ENCODE data around the gene TMPRSS9. TPM values are rescaled to one million over a fixed set of nuclear protein-coding genes. Genes with fewer than 3 reads are reported as not detected.

TMPRSS9 gene
- total and polyA plus RNA-seq, 2 of the 13 experiments (the other 11 are each of a cell fraction or from before 2014, with no cell fraction given), result 2.5 to 5.2 TPM

DNA sequence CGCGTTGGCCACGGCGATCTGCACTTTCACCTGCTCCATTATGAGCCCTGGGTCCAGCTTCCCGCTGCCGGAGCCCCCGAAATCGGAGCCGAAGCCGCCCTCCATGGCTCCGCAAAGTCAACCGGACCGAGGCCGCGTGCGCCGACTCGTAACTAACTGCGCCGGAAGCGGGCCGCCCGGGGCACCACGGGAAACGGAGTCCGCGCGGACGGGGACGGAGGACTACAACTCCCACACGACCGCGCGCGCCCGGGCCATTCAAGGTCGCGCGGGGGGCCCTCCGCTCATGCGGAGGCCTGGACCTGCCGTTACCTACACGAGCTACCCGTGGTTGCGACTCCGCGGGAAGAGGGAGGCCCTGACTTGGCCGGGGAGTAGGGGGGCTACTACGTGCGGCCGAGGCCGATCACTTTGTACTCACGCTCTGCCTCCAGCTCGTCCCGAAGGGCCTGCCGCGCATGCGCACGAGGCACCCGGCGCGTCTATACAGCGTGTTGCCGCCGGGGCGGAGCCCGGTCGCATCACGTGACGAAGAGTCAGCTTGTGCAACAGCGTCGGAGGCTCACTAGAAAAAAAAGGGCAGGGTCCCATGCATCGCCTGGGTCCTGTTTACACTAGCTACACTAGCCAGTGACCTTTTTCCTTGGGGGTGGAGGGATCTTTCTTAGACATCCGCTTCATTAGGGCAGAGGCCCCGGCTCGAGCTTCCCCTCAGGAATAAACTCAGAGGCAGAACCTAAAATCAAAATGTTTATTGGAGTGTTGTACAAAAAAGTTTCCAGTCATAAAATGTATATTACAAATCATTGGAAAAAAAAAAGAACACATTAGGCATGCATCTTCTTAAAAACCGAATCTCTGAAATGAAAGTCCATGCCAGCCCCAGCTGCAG is 67.6 kb downstream of the TMPRSS9 start, which contains the start of gene TIMM13 (continued):
- TF ChIP-seq GFI1 (CRISPR knock-in tag; IDR thresholded peaks at IDR 0.05; ENCODE audit: borderline replicate concordance) (no peak), FOXA3 (CRISPR knock-in tag; IDR thresholded peaks at IDR 0.05) (peak; percentile 95), NFYB (CRISPR knock-in tag; IDR thresholded peaks at IDR 0.05) (0 out of 2 replicates have a peak, but pooled peaks have one; percentile 9), ZNF720 (CRISPR knock-in tag; IDR thresholded peaks at IDR 0.05) (no peak), EP300 (IDR thresholded peaks at IDR 0.05; ENCODE audit: low read depth in 2 of 2, low read length in 2 of 2) (peak in 1 of 2 experiments; percentile 53; a peak in 2 of 4 replicates), EP300 (CRISPR knock-in tag; IDR thresholded peaks at IDR 0.05; ENCODE audit: borderline replicate concordance) (no peak; the same call in 1 of the 2 replicates), ASH2L (IDR thresholded peaks at IDR 0.05; ENCODE audit: insufficient read length, low read depth, low read length) (peak; percentile 69), ZEB1 (IDR thresholded peaks at IDR 0.05; ENCODE audit: insufficient replicate concordance, low read depth) (no peak), ZNF468 (CRISPR knock-in tag; IDR thresholded peaks at IDR 0.05) (no peak), ZMAT3 (CRISPR knock-in tag; conservative IDR thresholded peaks at IDR 0.05) (peak; percentile 91; the same call in 1 of the 2 replicates), RFXAP (CRISPR knock-in tag; IDR thresholded peaks at IDR 0.05; ENCODE audit: borderline replicate concordance) (no peak; the same call in 1 of the 2 replicates), MIXL1 (CRISPR knock-in tag; IDR thresholded peaks at IDR 0.05) (no peak), ETV5 (CRISPR knock-in tag; IDR thresholded peaks at IDR 0.05; ENCODE audit: borderline replicate concordance) (peak; percentile 71; the same call in 1 of the 2 replicates), ZNF20 (CRISPR knock-in tag; IDR thresholded peaks at IDR 0.05) (peak; percentile 86; the same call in 1 of the 2 replicates), ZNF354B (CRISPR knock-in tag; IDR thresholded peaks at IDR 0.05) (peak; percentile 46; the same call in 1 of the 2 replicates), IKZF4 (CRISPR knock-in tag; IDR thresholded peaks at IDR 0.05; ENCODE audit: borderline replicate concordance, low read depth, not compliant biosample characterization) (no peak), ZIK1 (CRISPR knock-in tag; IDR thresholded peaks at IDR 0.05; ENCODE audit: borderline replicate concordance, low read depth) (peak; percentile 31; the same call in 1 of the 2 replicates), XRCC5 (optimal IDR thresholded peaks at IDR 0.05; ENCODE audit: low read length) (no peak), CENPX (CRISPR knock-in tag; IDR thresholded peaks at IDR 0.05) (no peak), ZNF431 (CRISPR knock-in tag; IDR thresholded peaks at IDR 0.05; ENCODE audit: borderline replicate concordance, low read depth) (0 out of 2 replicates have a peak, but pooled peaks have one; percentile 26)
- TF ChIP-seq, protein P1, sequence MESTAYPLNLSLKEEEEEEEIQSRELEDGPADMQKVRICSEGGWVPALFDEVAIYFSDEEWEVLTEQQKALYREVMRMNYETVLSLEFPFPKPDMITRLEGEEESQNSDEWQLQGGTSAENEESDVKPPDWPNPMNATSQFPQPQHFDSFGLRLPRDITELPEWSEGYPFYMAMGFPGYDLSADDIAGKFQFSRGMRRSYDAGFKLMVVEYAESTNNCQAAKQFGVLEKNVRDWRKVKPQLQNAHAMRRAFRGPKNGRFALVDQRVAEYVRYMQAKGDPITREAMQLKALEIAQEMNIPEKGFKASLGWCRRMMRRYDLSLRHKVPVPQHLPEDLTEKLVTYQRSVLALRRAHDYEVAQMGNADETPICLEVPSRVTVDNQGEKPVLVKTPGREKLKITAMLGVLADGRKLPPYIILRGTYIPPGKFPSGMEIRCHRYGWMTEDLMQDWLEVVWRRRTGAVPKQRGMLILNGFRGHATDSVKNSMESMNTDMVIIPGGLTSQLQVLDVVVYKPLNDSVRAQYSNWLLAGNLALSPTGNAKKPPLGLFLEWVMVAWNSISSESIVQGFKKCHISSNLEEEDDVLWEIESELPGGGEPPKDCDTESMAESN (CRISPR knock-in tag; conservative IDR thresholded peaks at IDR 0.05), result 0 out of 2 replicates have a peak, but pooled peaks have one; percentile 54
- TF ChIP-seq, protein P2, sequence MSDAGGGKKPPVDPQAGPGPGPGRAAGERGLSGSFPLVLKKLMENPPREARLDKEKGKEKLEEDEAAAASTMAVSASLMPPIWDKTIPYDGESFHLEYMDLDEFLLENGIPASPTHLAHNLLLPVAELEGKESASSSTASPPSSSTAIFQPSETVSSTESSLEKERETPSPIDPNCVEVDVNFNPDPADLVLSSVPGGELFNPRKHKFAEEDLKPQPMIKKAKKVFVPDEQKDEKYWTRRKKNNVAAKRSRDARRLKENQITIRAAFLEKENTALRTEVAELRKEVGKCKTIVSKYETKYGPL (CRISPR knock-in tag; IDR thresholded peaks at IDR 0.05), result 0 out of 2 replicates have a peak, but pooled peaks have one; percentile 46
- TF ChIP-seq, protein P3, sequence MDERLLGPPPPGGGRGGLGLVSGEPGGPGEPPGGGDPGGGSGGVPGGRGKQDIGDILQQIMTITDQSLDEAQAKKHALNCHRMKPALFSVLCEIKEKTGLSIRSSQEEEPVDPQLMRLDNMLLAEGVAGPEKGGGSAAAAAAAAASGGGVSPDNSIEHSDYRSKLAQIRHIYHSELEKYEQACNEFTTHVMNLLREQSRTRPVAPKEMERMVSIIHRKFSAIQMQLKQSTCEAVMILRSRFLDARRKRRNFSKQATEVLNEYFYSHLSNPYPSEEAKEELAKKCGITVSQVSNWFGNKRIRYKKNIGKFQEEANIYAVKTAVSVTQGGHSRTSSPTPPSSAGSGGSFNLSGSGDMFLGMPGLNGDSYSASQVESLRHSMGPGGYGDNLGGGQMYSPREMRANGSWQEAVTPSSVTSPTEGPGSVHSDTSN (CRISPR knock-in tag; IDR thresholded peaks at IDR 0.05), result no peak
- TF ChIP-seq, protein P4, sequence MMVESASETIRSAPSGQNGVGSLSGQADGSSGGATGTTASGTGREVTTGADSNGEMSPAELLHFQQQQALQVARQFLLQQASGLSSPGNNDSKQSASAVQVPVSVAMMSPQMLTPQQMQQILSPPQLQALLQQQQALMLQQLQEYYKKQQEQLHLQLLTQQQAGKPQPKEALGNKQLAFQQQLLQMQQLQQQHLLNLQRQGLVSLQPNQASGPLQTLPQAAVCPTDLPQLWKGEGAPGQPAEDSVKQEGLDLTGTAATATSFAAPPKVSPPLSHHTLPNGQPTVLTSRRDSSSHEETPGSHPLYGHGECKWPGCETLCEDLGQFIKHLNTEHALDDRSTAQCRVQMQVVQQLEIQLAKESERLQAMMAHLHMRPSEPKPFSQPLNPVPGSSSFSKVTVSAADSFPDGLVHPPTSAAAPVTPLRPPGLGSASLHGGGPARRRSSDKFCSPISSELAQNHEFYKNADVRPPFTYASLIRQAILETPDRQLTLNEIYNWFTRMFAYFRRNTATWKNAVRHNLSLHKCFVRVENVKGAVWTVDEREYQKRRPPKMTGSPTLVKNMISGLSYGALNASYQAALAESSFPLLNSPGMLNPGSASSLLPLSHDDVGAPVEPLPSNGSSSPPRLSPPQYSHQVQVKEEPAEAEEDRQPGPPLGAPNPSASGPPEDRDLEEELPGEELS (CRISPR knock-in tag; IDR thresholded peaks at IDR 0.05), result peak; percentile 76
